ENCODE data around the gene NMUR2. TPM values are rescaled to one million over a fixed set of nuclear protein-coding genes. Genes with fewer than 3 reads are reported as not detected.

The NMUR2 gene
- total RNA-seq, 4 donors from 2014 or later: not detected

GRCh38 chr5:152355061-152355460 is 50.0 kb downstream of the NMUR2 start:
- H3K27me3 ChIP-seq: no peaks in the 10 kb centered on the region
- no peak overlapping the region for H3K4me3 ChIP-seq

GRCh38 chr5:152353001-152353400 is 52.1 kb downstream of the NMUR2 start:
- no peak overlapping the region for H3K27ac ChIP-seq
- no peaks in the 10 kb centered on the region for H3K9me3 ChIP-seq
- no peak overlapping the region for H3K4me3 ChIP-seq
- intact Hi-C loops (cut with DNase I; ENCODE audit: low total_unique reads): no loop called here
- H3K4me1 ChIP-seq: no peaks in the 10 kb centered on the region
- H3K27me3 ChIP-seq: no peaks in the 10 kb centered on the region
- TF ChIP-seq POLR2A (IDR thresholded peaks at IDR 0.05): no peak
- no peak for TF ChIP-seq CTCF (IDR thresholded peaks at IDR 0.05)
- H3K36me3 ChIP-seq: no peaks in the 10 kb centered on the region
- no peak for DNase-seq

More at GRCh38 chr5:152355061-152355460, 50.0 kb downstream of the NMUR2 start:
- H3K36me3 ChIP-seq: no peaks in the 10 kb centered on the region
- no peaks in the 10 kb centered on the region for H3K4me1 ChIP-seq
- DNase-seq: no peak
- intact Hi-C loops (cut with DNase I; ENCODE audit: low total_unique reads): no loop called here
- TF ChIP-seq POLR2A (IDR thresholded peaks at IDR 0.05): no peak
- no peak for TF ChIP-seq CTCF (IDR thresholded peaks at IDR 0.05)
- H3K27ac ChIP-seq: no peak overlapping the region
- no peaks in the 10 kb centered on the region for H3K9me3 ChIP-seq

GRCh38 chr5:152349683-152350526 is 55.2 kb downstream of the NMUR2 start:
- Histone ChIP-seq H3K4me3 (no peak overlapping the region), H3K4me1 (no peaks in the 10 kb centered on the region), H3K36me3 (no peaks in the 10 kb centered on the region), H3K27me3 (no peaks in the 10 kb centered on the region), H3K9me3 (no peaks in the 10 kb centered on the region), H3K27ac (no peak overlapping the region)
- DNase-seq: no peak
- intact Hi-C loops (cut with DNase I; ENCODE audit: low total_unique reads): no loop called here
- TF ChIP-seq CTCF (IDR thresholded peaks at IDR 0.05): no peak
- TF ChIP-seq POLR2A (IDR thresholded peaks at IDR 0.05): no peak
